ENCODE data around the gene GJB2. TPM values are rescaled to one million over a fixed set of nuclear protein-coding genes. Genes with fewer than 3 reads are reported as not detected.
A peak's percentile ranks its signal among the peaks of the same experiment; 100 is the strongest.

Gene GJB2
- total and polyA plus RNA-seq, 2 donors (not counting 1 experiment from before 2014, with no cell fraction given) = 0.09 TPM; not detected in 1

GRCh38 chr13:20230913-20231838, 38.4 kb upstream of the GJB2 start:
- Histone ChIP-seq H3K36me3 (ENCODE audit: control insufficient read depth, insufficient read depth, low read length) (no peaks in the 10 kb centered on the region), H3K27ac (ENCODE audit: insufficient read depth, low read length) (no peak overlapping the region), H4K20me1 (ENCODE audit: control insufficient read depth, extremely low read depth, insufficient read depth, low read length) (no peaks in the 10 kb centered on the region), H3K4me2 (ENCODE audit: extremely low read depth, insufficient read depth, low read length) (no peak overlapping the region), H3K4me3 (replicated peaks in 1 of 4; ENCODE audit: control extremely low read depth in 1 of 4, insufficient read depth in 1 of 4, low read depth in 3 of 4, low read length in 4 of 4) (no peak overlapping the region), H3K27me3 (ENCODE audit: control insufficient read depth, insufficient read depth, low read length) (peaks cover 35% of the 10 kb centered on the region), H3K9me3 (ENCODE audit: control insufficient read depth, insufficient read depth, low read depth, low read length) (no peaks in the 10 kb centered on the region), H2AFZ (ENCODE audit: low read length) (no peak overlapping the region), H3K9ac (ENCODE audit: insufficient read depth, low read length) (no peak overlapping the region), H3K4me1 (ENCODE audit: control insufficient read depth, extremely low read depth, insufficient read depth, low read length) (no peaks in the 10 kb centered on the region), H3K79me2 (ENCODE audit: control insufficient read depth, insufficient read depth, low read length) (no peaks in the 10 kb centered on the region)
- no peak for DNase-seq (ENCODE audit: low read depth in 2 of 2)
- TF ChIP-seq, protein P1, sequence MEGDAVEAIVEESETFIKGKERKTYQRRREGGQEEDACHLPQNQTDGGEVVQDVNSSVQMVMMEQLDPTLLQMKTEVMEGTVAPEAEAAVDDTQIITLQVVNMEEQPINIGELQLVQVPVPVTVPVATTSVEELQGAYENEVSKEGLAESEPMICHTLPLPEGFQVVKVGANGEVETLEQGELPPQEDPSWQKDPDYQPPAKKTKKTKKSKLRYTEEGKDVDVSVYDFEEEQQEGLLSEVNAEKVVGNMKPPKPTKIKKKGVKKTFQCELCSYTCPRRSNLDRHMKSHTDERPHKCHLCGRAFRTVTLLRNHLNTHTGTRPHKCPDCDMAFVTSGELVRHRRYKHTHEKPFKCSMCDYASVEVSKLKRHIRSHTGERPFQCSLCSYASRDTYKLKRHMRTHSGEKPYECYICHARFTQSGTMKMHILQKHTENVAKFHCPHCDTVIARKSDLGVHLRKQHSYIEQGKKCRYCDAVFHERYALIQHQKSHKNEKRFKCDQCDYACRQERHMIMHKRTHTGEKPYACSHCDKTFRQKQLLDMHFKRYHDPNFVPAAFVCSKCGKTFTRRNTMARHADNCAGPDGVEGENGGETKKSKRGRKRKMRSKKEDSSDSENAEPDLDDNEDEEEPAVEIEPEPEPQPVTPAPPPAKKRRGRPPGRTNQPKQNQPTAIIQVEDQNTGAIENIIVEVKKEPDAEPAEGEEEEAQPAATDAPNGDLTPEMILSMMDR (conservative IDR thresholded peaks at IDR 0.05 in 1 of 2, IDR thresholded peaks at IDR 0.05 in 1 of 2; ENCODE audit: low read depth in 1 of 2, low read length in 2 of 2) = no peak
- peak; percentile 94 for TF ChIP-seq EZH2 (IDR thresholded peaks at IDR 0.05; ENCODE audit: low read length, missing control alignments)

- H4K20me1 ChIP-seq (ENCODE audit: control insufficient read depth, extremely low read depth, insufficient read depth, low read length) = no peaks in the 10 kb centered on the region
- no peak overlapping the region for H3K4me2 ChIP-seq (ENCODE audit: extremely low read depth, insufficient read depth, low read length)
- H2AFZ ChIP-seq (ENCODE audit: low read length) = no peak overlapping the region
- peaks cover 22% of the 10 kb centered on the region for H3K27me3 ChIP-seq (ENCODE audit: control insufficient read depth, insufficient read depth, low read length)
- H3K4me3 ChIP-seq (replicated peaks in 1 of 4; ENCODE audit: control extremely low read depth in 1 of 4, insufficient read depth in 1 of 4, low read depth in 3 of 4, low read length in 4 of 4) = no peak overlapping the region
- TF ChIP-seq, protein P1 (conservative IDR thresholded peaks at IDR 0.05 in 1 of 2, IDR thresholded peaks at IDR 0.05 in 1 of 2; ENCODE audit: low read depth in 1 of 2, low read length in 2 of 2) = no peak
- no peak for TF ChIP-seq EZH2 (IDR thresholded peaks at IDR 0.05; ENCODE audit: low read length, missing control alignments)
- no peaks in the 10 kb centered on the region for H3K9me3 ChIP-seq (ENCODE audit: control insufficient read depth, insufficient read depth, low read depth, low read length)
- no peaks in the 10 kb centered on the region for H3K36me3 ChIP-seq (ENCODE audit: control insufficient read depth, insufficient read depth, low read length)
- no peak overlapping the region for H3K9ac ChIP-seq (ENCODE audit: insufficient read depth, low read length)
- no peak for DNase-seq (ENCODE audit: low read depth in 2 of 2)
- no peak overlapping the region for H3K27ac ChIP-seq (ENCODE audit: insufficient read depth, low read length)
- H3K4me1 ChIP-seq (ENCODE audit: control insufficient read depth, extremely low read depth, insufficient read depth, low read length) = no peaks in the 10 kb centered on the region
- no peaks in the 10 kb centered on the region for H3K79me2 ChIP-seq (ENCODE audit: control insufficient read depth, insufficient read depth, low read length)
Observed at GRCh38 chr13:20227730-20228129, 35.0 kb upstream of the GJB2 start.

- Histone ChIP-seq H3K9ac (ENCODE audit: insufficient read depth, low read length) (no peak overlapping the region), H3K27me3 (ENCODE audit: control insufficient read depth, insufficient read depth, low read length) (peaks cover 18% of the 10 kb centered on the region), H4K20me1 (ENCODE audit: control insufficient read depth, extremely low read depth, insufficient read depth, low read length) (no peaks in the 10 kb centered on the region), H3K36me3 (ENCODE audit: control insufficient read depth, insufficient read depth, low read length) (no peaks in the 10 kb centered on the region), H3K9me3 (ENCODE audit: control insufficient read depth, insufficient read depth, low read depth, low read length) (no peaks in the 10 kb centered on the region), H3K79me2 (ENCODE audit: control insufficient read depth, insufficient read depth, low read length) (no peaks in the 10 kb centered on the region), H3K27ac (ENCODE audit: insufficient read depth, low read length) (no peak overlapping the region), H3K4me2 (ENCODE audit: extremely low read depth, insufficient read depth, low read length) (no peak overlapping the region), H3K4me1 (ENCODE audit: control insufficient read depth, extremely low read depth, insufficient read depth, low read length) (no peaks in the 10 kb centered on the region), H2AFZ (ENCODE audit: low read length) (no peak overlapping the region), H3K4me3 (replicated peaks in 1 of 4; ENCODE audit: control extremely low read depth in 1 of 4, insufficient read depth in 1 of 4, low read depth in 3 of 4, low read length in 4 of 4) (no peak overlapping the region)
- no peak for DNase-seq (ENCODE audit: low read depth in 2 of 2)
- TF ChIP-seq, protein P1 (conservative IDR thresholded peaks at IDR 0.05 in 1 of 2, IDR thresholded peaks at IDR 0.05 in 1 of 2; ENCODE audit: low read depth in 1 of 2, low read length in 2 of 2) = no peak
- no peak for TF ChIP-seq EZH2 (IDR thresholded peaks at IDR 0.05; ENCODE audit: low read length, missing control alignments)
Observed at GRCh38 chr13:20227288-20227687, 34.5 kb upstream of the GJB2 start.

Data from fibroblast of lung (primary cell).